IPS-NIHi7 (cell line): ENCODE measurements around the gene GNAS-AS1.

Source experiments
- DNase-seq: peaks from one replicate; pipeline ENCODE4 v3.0.0; 2012; ENCODE audit warnings: mixed read lengths; ENCODE audit errors: extremely low spot score

Gene GNAS-AS1

DNA sequence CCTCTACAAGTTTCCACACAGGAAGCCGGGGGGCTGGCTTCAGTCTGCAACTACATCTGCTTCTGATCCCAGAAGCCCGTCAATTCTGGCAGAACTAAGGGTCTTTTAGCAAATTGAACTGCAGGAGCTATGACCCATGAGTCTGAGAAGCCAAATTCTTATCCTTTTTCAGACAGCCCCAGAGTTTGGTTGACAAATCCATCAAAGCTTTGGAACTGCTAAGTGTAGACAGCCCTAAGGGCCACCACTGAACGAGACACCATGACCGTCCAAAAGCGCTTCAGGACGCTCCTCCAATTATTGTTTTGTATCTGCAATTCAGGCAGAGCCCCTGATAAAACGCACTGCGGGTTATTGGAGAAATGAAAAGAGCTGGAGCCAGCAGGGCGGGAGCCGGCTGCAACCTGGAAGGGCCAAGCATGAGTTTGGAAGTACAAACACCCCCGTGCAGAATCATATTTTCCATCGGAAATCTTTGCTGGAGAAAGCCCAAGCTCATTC is 67.1 kb downstream of the GNAS-AS1 start:
- DNase-seq = no peak

DNA sequence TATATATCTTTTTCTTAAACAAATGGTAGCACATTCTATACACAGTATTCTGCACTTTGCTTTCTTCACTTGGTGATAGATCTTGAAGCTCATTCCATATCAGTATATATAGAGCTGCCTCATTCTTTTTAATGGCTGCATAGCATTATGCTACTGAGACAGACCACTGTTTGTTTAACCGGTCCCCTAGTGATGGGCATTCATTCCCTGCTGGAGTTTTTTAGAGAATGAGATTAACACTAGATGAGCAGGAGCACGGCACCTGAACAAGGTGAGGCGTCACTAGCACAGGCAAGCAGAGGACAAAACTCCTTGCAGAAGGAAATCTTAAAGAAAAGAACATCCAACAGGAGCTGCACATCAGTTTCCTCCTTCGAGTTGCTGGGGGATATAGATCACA is 69.6 kb downstream of the GNAS-AS1 start:
- DNase-seq = no peak

DNA sequence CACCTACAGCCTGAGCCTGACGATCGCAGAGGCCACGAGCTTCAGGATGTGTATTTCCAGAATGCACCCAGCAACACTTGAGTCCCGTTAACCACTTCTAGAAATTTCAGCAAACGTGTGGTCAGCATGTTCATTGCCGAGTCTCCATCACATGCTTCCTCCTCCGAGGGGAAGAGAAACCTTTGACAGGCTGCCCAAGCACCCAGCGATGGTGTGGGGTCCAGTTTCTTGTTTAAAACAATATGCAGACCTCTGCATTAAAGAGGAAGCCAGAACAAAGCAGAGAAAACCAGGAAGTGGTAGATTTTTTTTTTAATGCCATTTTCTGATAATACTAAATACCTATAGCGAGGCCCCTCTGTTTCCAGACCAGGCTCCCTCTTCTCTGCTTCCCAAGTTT is 71.9 kb downstream of the GNAS-AS1 start:
- DNase-seq = no peak

GRCh38 chr20:58777657-58778056 is 73.0 kb downstream of the GNAS-AS1 start:
- no peak for DNase-seq

DNA sequence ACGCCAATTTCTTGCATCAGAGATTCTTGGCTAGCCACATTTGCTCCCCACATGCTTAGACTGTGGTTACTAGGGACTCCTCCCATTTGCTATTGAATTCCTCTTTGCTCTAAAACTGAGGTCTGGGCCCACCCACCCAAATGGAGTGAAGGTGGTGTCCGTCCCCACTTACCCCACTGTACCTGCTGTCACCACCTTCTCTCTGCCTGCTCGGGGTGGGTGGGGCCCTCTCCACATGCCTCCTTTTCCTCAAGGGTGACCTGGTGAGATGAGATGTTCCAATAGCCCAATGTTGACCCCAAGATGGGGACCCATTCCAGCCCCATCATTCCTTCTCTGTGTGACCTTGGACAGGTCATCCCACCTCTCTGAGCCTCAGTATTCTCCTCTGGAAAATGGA is 74.6 kb downstream of the GNAS-AS1 start:
- DNase-seq = no peak

DNA sequence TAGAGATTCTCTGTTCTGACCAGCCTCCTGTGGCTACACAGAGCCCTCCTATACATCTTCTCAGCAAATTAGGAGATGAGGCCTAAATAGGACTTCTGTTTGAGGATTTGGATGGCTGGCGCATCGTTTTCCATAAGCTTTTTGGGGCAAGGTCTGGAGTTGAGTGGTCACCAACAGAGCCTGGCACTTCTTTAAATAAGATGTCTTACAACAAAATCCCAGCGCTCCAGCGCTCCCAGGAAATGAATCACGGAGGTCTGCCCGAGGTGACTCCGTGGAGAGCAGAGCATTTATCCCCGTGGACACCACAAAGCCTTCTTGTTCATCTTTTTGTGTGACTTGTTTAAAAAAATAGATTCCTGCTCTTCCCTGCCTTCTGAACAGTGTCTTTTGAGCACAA is 75.3 kb downstream of the GNAS-AS1 start:
- no peak for DNase-seq

DNA sequence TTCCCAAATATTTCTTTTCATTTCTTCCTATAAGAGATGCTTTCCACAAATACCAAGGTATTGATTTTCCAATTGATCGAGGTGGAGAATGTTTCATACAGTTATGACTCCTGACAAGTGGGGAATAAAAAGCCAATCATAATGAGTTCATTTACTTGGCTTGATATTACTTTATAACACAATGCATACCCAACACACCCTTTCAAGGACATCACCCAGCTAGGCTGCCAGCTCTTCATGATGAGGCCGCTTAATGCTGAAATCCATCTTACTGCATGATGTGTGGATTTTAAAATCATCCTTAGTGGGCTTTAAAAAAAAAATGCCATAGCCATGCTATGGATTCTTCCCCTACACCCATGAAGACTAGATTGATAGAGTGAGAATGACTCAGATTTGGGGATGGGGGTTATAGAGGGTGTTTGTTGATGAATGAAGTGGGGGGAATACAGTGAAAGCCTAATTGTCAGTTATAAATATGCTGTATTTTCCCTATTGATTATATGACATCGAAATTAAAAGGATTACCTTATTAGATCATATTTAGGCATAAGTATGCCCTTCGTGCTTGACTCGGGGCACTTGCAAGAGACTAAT is 75.9 kb downstream of the GNAS-AS1 start:
- DNase-seq = no peak

- no peak for DNase-seq
Measured at GRCh38 chr20:58774214-58774613, 76.5 kb downstream of the GNAS-AS1 start.

DNA sequence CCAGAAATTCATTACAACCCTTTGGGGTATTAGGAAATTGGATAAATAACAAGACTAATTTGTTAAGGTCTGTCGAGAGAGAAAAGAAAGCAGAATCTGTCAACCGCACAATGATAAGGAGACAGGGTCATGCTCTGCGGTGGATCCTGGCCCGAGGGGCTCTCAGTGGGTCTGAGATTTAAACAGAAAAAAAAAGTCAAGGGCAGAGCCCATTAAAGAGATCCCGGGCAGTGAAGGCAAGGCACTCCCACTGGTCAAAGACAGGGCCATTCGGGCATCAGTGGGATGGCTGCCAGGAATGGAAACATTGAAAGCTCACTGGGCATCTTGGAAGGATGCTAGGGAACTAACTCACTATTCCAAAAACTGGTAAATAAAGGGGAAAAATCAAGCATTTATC is 77.9 kb downstream of the GNAS-AS1 start:
- DNase-seq = no peak
